ENCODE data around the gene PTTG1IP. TPM values are rescaled to one million over a fixed set of nuclear protein-coding genes. Genes with fewer than 3 reads are reported as not detected.

Gene PTTG1IP
- total and polyA plus RNA-seq, 3 donors from 2014 or later, result 171 to 195 (median 190) TPM

- H3K27me3 ChIP-seq, result no peaks in the 10 kb centered on the region
- TF ChIP-seq POLR2A (IDR thresholded peaks at IDR 0.05) (no peak), CTCF (IDR thresholded peaks at IDR 0.05) (no peak)
- intact Hi-C loops (cut with DNase I; ENCODE audit: low total_unique reads), result loop anchor here (5.0 to 10.0 kb wide), 2 partner anchors 55 to 117 kb away; partner anchors contain the start of gene PTTG1IP
- peak; percentile 92 for DNase-seq
- no peaks in the 10 kb centered on the region for H3K9me3 ChIP-seq
- H3K27ac ChIP-seq, result peak overlapping the region in 1 of 2 donors; percentile 93
- WGBS, 2 donors, result 4% methylated on average over 33 of the region's 43 CpGs; no CpG with 5 or more reads in 1 of the 2 donors
- H3K36me3 ChIP-seq (ENCODE audit: low read depth, missing control alignments), result no peaks in the 10 kb centered on the region
- peaks cover 12% of the 10 kb centered on the region for H3K4me1 ChIP-seq
- H3K4me3 ChIP-seq, result peak overlapping the region; percentile 83
Measured at GRCh38 chr21:44817506-44817880, 56.0 kb downstream of the PTTG1IP start.

DNA sequence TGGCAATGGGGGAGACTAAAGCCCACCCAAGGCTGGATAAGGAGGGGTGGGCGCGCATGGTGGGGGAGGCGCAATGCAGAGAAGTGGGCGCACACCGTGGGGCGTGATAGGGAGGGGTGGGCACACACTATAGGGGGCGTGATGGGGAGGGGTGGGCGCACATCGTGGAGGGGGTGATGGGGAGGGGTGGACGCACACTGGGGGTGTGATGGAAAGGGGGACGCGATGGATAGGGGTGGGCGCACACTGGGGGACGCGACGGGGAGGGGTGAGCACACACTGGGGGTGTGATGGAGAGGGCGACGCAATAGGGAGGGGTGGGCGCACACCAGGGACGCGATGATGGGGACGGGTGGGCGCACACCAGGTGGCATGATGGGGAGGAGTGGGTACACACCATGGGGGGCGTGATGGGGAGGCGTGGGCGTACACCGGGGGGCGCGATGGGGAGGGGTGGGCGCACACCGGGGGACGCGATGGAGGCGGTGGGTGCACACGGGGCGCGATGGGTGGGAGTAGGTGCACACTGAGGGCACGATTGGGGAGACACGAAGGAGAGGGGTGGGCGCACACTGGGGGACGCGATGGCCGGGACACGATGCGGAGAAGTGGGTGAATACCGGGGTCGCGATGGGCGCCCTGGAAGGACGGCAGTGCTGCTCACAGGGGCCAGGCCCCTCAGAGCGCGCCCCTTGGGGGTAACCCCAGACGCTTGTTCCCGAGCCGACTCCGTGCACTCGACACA lies 56.6 kb downstream of the PTTG1IP start:
- H3K4me3 ChIP-seq, result peak overlapping the region; percentile 83
- intact Hi-C loops (cut with DNase I; ENCODE audit: low total_unique reads), result loop anchor here (5.0 to 10.0 kb wide), 2 partner anchors 55 to 118 kb away; partner anchors contain the start of gene PTTG1IP
- WGBS, 2 donors, result 43 to 55% methylated on average over 37 to 55 of the region's 57 CpGs
- H3K9me3 ChIP-seq, result no peaks in the 10 kb centered on the region
- TF ChIP-seq POLR2A (IDR thresholded peaks at IDR 0.05) (no peak), CTCF (IDR thresholded peaks at IDR 0.05) (no peak)
- H3K27me3 ChIP-seq, result no peaks in the 10 kb centered on the region
- no peaks in the 10 kb centered on the region for H3K36me3 ChIP-seq (ENCODE audit: low read depth, missing control alignments)
- peaks cover 12% of the 10 kb centered on the region for H3K4me1 ChIP-seq
- peak overlapping the region in 1 of 2 donors; percentile 18 for H3K27ac ChIP-seq
- DNase-seq, result no peak

- Histone ChIP-seq H3K27me3 (no peaks in the 10 kb centered on the region), H3K36me3 (ENCODE audit: low read depth, missing control alignments) (no peaks in the 10 kb centered on the region), H3K27ac (no peak overlapping the region), H3K4me1 (peaks cover 12% of the 10 kb centered on the region), H3K9me3 (no peaks in the 10 kb centered on the region), H3K4me3 (no peak overlapping the region)
- intact Hi-C loops (cut with DNase I; ENCODE audit: low total_unique reads), result loop anchor here (5.0 to 10.0 kb wide), 2 partner anchors 56 to 119 kb away; partner anchors contain the start of gene PTTG1IP
- TF ChIP-seq POLR2A (IDR thresholded peaks at IDR 0.05) (no peak), CTCF (IDR thresholded peaks at IDR 0.05) (no peak)
- WGBS, 2 donors, result 47 to 70% methylated on average over 10 of the region's 10 CpGs
- DNase-seq, result no peak
Measured at GRCh38 chr21:44815852-44816628, 57.5 kb downstream of the PTTG1IP start.

- H3K27me3 ChIP-seq, result no peaks in the 10 kb centered on the region
- no peak overlapping the region for H3K27ac ChIP-seq
- H3K9me3 ChIP-seq, result no peaks in the 10 kb centered on the region
- no peak for DNase-seq
- intact Hi-C loops (cut with DNase I; ENCODE audit: low total_unique reads), result loop anchor here (5.0 to 10.0 kb wide), 2 partner anchors 57 to 120 kb away; partner anchors contain the start of gene PTTG1IP
- TF ChIP-seq CTCF (IDR thresholded peaks at IDR 0.05), result no peak
- no peak for TF ChIP-seq POLR2A (IDR thresholded peaks at IDR 0.05)
- H3K4me3 ChIP-seq, result no peak overlapping the region
- 90 to 100% methylated on average over 3 to 8 of the region's 8 CpGs for WGBS, 2 donors
- H3K36me3 ChIP-seq (ENCODE audit: low read depth, missing control alignments), result no peaks in the 10 kb centered on the region
- peaks cover 12% of the 10 kb centered on the region for H3K4me1 ChIP-seq
Measured at GRCh38 chr21:44815225-44815624, 58.3 kb downstream of the PTTG1IP start.

Data from testis (tissue), 3 donors.